Lung (tissue), 12 donors: ENCODE results near the gene OR1F1. TPM values are rescaled to one million over a fixed set of nuclear protein-coding genes. Genes with fewer than 3 reads are reported as not detected.

ENCODE experiments used
- ATAC-seq: fragments of 200-7000 bp; cut with Tn5 transposase; one replicate; pipeline ENCODE4 v1.9.1; 2020; ENCODE audit warnings: moderate number of reproducible peaks; ENCODE audit not compliant: insufficient read depth, low FRiP score
- DNase-seq, 3 donors: peaks; one replicate each; pipeline ENCODE4 v3.0.0-alpha.2; 2013 to 2017
- H3K27ac ChIP-seq, 2 donors: one replicate each; pipeline ENCODE4 v1.5.1; 2013; ENCODE audit warnings: mild to moderate bottlenecking in 2 of 2, moderate library complexity in 2 of 2, control low read depth in 1 of 2, inconsistent platforms in 1 of 2, low read depth in 1 of 2, low read length in 1 of 2
- H3K27me3 ChIP-seq, 3 donors: one replicate each; pipeline ENCODE4 v1.5.1; 2013; ENCODE audit warnings: low read length in 2 of 3; ENCODE audit not compliant: control insufficient read depth in 3 of 3, insufficient read depth in 3 of 3
- H3K36me3 ChIP-seq, 4 donors: one replicate each; pipeline ENCODE4 v1.5.1; 2013; ENCODE audit warnings: low read length in 4 of 4, mild to moderate bottlenecking in 1 of 4, moderate library complexity in 1 of 4; ENCODE audit not compliant: control insufficient read depth in 4 of 4, insufficient read depth in 4 of 4
- H3K4me1 ChIP-seq, 5 donors: one replicate each; pipeline ENCODE4 v1.5.1; 2013; ENCODE audit warnings: low read length in 5 of 5, mild to moderate bottlenecking in 2 of 5, moderate library complexity in 1 of 5; ENCODE audit not compliant: control insufficient read depth in 5 of 5, insufficient read depth in 5 of 5
- H3K4me3 ChIP-seq: one replicate; pipeline ENCODE4 v1.5.1; 2013; ENCODE audit warnings: mild to moderate bottlenecking, control low read depth, moderate library complexity
- H3K9ac ChIP-seq, 2 donors: one replicate each; pipeline ENCODE4 v1.5.1; 2013; ENCODE audit warnings: low read length in 2 of 2, control low read depth in 1 of 2; ENCODE audit not compliant: insufficient read depth in 1 of 2
- H3K9me3 ChIP-seq, 4 donors: one replicate each; pipeline ENCODE4 v1.5.1; 2013; ENCODE audit warnings: low read length in 3 of 4, mild to moderate bottlenecking in 1 of 4, moderate library complexity in 1 of 4; ENCODE audit not compliant: control insufficient read depth in 4 of 4, insufficient read depth in 3 of 4
- CTCF ChIP-seq: IDR thresholded peaks from 2 replicates; pipeline ENCODE4 v1.5.1; 2012; ENCODE audit warnings: mild to moderate bottlenecking; ENCODE audit errors: control extremely low read depth, extremely low read depth
- WGBS, 2 donors: extraction: QIAGEN DNeasy Blood & Tissue Kit; methylation state at CpG; one replicate each; pipeline ENCODE4 v1.1.7; 2013; 5-methylcytosine and 5-hydroxymethylcytosine counted together
- polyA plus RNA-seq, 2 donors: library from polyadenylated mRNA; stranded (reverse); fragments of 200-250 nt; gene quantifications; one replicate each; pipeline ENCODE4 v1.2.1, GENCODE V29; 2013
- total RNA-seq, 2 donors: library from RNA; depleted of rRNA in 1 of 2; stranded (reverse); fragments of >200 nt in 1 of 2; gene quantifications; one replicate each; pipeline ENCODE4 v1.2.1, GENCODE V29; 2014 to 2021
- donor health status: control.
- donor health status: control.
- donor health status: Bipolar disorder and iron deficiency.
- donor health status: healthy.
- donor health status: DM: yes; HTN: yes; CAD: no.

OR1F1 gene
- total and polyA plus RNA-seq, 4 donors, result not detected

DNA sequence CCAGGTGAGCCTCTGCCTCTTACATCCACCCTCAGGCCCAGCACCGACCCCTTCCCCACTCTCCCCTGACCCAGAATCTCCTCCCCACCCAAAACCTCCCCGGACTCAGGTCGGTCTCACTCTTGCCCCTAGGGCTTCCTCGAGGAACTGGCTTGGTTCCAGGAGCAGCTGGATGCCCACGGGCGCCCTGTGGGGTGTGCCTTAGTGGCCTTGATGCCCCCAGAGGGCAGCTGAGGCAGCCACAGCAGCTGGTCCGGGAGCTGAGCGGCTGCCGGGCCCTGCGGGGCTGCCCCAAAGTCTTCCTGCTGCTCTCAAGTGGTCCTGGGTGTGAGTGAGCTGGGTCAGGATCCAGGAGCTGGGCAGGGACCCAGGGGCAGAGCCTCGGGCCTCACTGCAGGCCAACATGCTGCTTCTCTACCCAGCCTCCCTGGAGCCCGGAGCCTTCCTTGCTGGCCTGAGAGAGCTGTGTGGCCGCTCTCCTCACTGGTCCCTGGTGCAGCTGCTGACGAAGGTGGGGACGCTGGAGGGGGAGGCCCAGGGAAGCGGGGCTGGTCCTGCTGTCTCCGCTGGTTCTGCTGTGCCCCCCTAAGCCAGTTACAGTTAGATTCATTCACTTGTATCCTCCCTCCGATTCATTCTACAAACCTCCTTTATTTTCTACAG is 43.6 kb upstream of the OR1F1 start:
- ATAC-seq, result no peak
- Histone ChIP-seq H3K27ac (peak overlapping the region in 1 of 2 donors; percentile 87), H3K27me3 (no peaks in the 10 kb centered on the region), H3K9ac (no peak overlapping the region), H3K36me3 (peaks cover 0 to 25% (median 3%) of the 10 kb centered on the region in 4 donors), H3K4me1 (peaks cover 0 to 3% (median 0%) of the 10 kb centered on the region in 5 donors), H3K4me3 (no peak overlapping the region), H3K9me3 (no peaks in the 10 kb centered on the region)
- no peak for DNase-seq
- no peak for TF ChIP-seq CTCF
- 76 to 77% methylated on average over 18 of the region's 18 CpGs for WGBS, 2 donors

DNA sequence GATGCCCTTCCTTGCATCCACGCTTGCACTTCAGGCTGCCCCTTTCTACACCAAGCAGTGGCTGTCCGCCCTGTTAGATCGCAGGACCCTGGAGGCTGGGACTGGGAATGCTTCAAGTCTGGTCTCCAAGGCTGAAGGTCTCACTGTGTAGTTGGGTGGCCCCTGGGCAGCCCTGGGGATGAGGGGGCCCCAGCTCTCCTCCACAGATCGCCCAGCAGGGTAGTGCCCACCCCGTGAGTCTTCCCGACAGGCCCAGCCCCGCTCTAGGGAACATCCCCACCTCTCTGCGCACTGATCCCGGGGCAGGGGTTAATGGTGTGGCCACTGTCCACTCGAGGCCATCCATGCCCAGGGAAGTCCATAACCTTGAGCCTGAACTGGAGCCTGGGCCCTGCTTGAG is 42.9 kb upstream of the OR1F1 start:
- H3K4me3 ChIP-seq, result no peak overlapping the region
- no peak for ATAC-seq
- no peak for DNase-seq
- H3K9me3 ChIP-seq, result no peaks in the 10 kb centered on the region
- WGBS, 2 donors, result 88 to 91% methylated on average over 10 of the region's 10 CpGs
- H3K9ac ChIP-seq, result no peak overlapping the region
- H3K27ac ChIP-seq, result no peak overlapping the region
- peaks cover 0 to 24% (median 3%) of the 10 kb centered on the region in 4 donors for H3K36me3 ChIP-seq
- TF ChIP-seq CTCF, result no peak
- no peaks in the 10 kb centered on the region for H3K27me3 ChIP-seq
- H3K4me1 ChIP-seq, result peaks cover 0 to 7% (median 0%) of the 10 kb centered on the region in 5 donors

DNA sequence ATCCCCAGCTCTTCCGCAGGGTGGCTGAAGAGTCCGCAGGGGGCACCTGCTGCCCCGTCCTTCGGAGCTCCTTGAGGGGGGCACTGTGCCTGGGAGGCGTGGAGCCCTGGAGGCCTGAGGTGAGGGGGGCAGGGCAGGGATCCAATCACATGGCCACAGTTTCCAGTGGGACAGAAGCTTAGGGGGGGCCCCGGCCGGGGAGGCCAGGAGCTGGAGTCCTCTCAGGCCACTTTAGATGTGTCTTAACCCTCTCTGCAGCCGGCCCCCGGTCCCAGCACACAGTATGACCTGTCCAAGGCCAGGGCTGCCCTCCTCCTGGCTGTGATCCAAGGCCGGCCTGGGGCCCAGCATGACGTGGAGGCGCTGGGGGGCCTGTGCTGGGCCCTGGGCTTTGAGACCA is 42.3 kb upstream of the OR1F1 start:
- H3K9ac ChIP-seq, result no peak overlapping the region

More for the DNA sequence above, 42.3 kb upstream of the OR1F1 start:
- Histone ChIP-seq H3K27ac (no peak overlapping the region), H3K4me1 (peaks cover 0 to 7% (median 0%) of the 10 kb centered on the region in 5 donors), H3K27me3 (no peaks in the 10 kb centered on the region), H3K36me3 (peaks cover 0 to 22% (median 3%) of the 10 kb centered on the region in 4 donors), H3K4me3 (no peak overlapping the region), H3K9me3 (no peaks in the 10 kb centered on the region)
- no peak for TF ChIP-seq CTCF
- ATAC-seq, result no peak
- no peak for DNase-seq
- WGBS, 2 donors, result 85 to 88% methylated on average over 12 of the region's 12 CpGs
